Measurements from ENCODE around the gene OPN5.

DNA sequence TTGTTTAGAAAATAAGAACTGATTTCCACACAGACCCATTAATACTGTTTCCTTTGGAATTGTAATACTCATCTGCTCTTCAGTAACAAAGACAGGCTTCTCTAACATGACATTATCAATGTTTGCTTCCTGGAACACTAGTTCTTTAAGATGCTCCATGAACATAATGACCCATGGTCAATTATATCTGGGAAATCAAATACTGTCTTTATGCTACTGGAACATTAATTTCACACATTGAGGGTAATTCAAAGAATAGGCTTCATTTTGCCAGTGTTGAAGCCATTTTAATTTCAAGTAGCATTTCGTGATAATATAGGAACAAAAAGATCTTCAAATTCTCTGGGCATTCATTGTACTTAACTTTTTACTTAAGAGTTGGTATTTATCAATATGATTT is 80.9 kb downstream of the OPN5 start:
- TF ChIP-seq, protein P1, sequence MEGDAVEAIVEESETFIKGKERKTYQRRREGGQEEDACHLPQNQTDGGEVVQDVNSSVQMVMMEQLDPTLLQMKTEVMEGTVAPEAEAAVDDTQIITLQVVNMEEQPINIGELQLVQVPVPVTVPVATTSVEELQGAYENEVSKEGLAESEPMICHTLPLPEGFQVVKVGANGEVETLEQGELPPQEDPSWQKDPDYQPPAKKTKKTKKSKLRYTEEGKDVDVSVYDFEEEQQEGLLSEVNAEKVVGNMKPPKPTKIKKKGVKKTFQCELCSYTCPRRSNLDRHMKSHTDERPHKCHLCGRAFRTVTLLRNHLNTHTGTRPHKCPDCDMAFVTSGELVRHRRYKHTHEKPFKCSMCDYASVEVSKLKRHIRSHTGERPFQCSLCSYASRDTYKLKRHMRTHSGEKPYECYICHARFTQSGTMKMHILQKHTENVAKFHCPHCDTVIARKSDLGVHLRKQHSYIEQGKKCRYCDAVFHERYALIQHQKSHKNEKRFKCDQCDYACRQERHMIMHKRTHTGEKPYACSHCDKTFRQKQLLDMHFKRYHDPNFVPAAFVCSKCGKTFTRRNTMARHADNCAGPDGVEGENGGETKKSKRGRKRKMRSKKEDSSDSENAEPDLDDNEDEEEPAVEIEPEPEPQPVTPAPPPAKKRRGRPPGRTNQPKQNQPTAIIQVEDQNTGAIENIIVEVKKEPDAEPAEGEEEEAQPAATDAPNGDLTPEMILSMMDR (conservative IDR thresholded peaks at IDR 0.05; ENCODE audit: low read depth in 2 of 2) = no peak
- TF ChIP-seq EZH2 (IDR thresholded peaks at IDR 0.05; ENCODE audit: low read depth, unreplicated experiment) = no peak
- no peak for TF ChIP-seq STAT1 (IDR thresholded peaks at IDR 0.05; ENCODE audit: unreplicated experiment)
- TF ChIP-seq POLR2AphosphoS5 (IDR thresholded peaks at IDR 0.05; ENCODE audit: low read depth) = no peak

All from GM23338 (cell line).